ENCODE results near the gene SMIM7. TPM values are rescaled to one million over a fixed set of nuclear protein-coding genes. Genes with fewer than 3 reads are reported as not detected.
"Not testable (repeated sequence)": the region's sequence is repeated elsewhere in the genome, so short reads cannot be mapped to it uniquely, and the experiment has no call there.

The SMIM7 gene
- total RNA-seq, 1 donor from 2014 or later = 75.3 TPM

GRCh38 chr19:16654627-16655026 is 5.3 kb downstream of the SMIM7 start:
- Histone ChIP-seq H3K27me3 (ENCODE audit: control insufficient read depth, insufficient read depth, low read length) (no peaks in the 10 kb centered on the region), H3K4me3 (ENCODE audit: low read depth, low read length) (no peak overlapping the region), H3K36me3 (ENCODE audit: control insufficient read depth, insufficient read depth, low read length) (peaks cover 38% of the 10 kb centered on the region)
- no peak for DNase-seq (ENCODE audit: low read depth)
- TF ChIP-seq, protein P1, sequence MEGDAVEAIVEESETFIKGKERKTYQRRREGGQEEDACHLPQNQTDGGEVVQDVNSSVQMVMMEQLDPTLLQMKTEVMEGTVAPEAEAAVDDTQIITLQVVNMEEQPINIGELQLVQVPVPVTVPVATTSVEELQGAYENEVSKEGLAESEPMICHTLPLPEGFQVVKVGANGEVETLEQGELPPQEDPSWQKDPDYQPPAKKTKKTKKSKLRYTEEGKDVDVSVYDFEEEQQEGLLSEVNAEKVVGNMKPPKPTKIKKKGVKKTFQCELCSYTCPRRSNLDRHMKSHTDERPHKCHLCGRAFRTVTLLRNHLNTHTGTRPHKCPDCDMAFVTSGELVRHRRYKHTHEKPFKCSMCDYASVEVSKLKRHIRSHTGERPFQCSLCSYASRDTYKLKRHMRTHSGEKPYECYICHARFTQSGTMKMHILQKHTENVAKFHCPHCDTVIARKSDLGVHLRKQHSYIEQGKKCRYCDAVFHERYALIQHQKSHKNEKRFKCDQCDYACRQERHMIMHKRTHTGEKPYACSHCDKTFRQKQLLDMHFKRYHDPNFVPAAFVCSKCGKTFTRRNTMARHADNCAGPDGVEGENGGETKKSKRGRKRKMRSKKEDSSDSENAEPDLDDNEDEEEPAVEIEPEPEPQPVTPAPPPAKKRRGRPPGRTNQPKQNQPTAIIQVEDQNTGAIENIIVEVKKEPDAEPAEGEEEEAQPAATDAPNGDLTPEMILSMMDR (IDR thresholded peaks at IDR 0.05; ENCODE audit: insufficient read depth, low read length, severe bottlenecking) = no peak
- FAIRE-seq = no peak

- FAIRE-seq (no peak), DNase-seq (ENCODE audit: low read depth) (no peak)
- Histone ChIP-seq H3K27me3 (ENCODE audit: control insufficient read depth, insufficient read depth, low read length) (no peaks in the 10 kb centered on the region), H3K4me3 (ENCODE audit: low read depth, low read length) (no peak overlapping the region), H3K36me3 (ENCODE audit: control insufficient read depth, insufficient read depth, low read length) (peaks cover 38% of the 10 kb centered on the region)
- TF ChIP-seq, protein P1 (IDR thresholded peaks at IDR 0.05; ENCODE audit: insufficient read depth, low read length, severe bottlenecking) = no peak
Measured at GRCh38 chr19:16654140-16654539, 5.8 kb downstream of the SMIM7 start.

DNA sequence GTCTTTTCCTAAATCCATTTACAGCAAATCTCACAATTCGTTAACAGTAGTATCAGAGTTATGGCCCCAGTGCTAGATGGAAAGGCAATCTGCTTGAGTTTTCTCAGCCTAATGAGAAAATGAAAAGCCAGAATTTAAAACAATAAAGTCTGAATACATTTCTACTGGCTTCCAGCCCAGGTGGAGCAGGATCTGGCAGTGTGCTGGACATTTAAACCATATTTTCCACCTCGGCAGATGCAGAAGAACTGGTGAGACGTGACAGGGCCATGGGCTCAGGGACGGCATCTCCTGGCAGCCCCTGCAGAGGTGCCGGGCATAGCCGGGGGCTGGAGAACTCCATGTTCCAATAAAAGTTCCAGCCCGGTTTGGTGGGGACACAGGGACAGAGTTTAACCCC is 7.1 kb downstream of the SMIM7 start:
- TF ChIP-seq, protein P1 (IDR thresholded peaks at IDR 0.05; ENCODE audit: insufficient read depth, low read length, severe bottlenecking) = no peak
- FAIRE-seq (no peak), DNase-seq (ENCODE audit: low read depth) (no peak)
- peaks cover 35% of the 10 kb centered on the region for H3K36me3 ChIP-seq (ENCODE audit: control insufficient read depth, insufficient read depth, low read length)
- H3K4me3 ChIP-seq (ENCODE audit: low read depth, low read length) = no peak overlapping the region
- H3K27me3 ChIP-seq (ENCODE audit: control insufficient read depth, insufficient read depth, low read length) = no peaks in the 10 kb centered on the region

GRCh38 chr19:16651421-16652188 is 8.3 kb downstream of the SMIM7 start:
- H3K4me3 ChIP-seq (ENCODE audit: low read depth, low read length); H3K27me3 ChIP-seq (ENCODE audit: control insufficient read depth, insufficient read depth, low read length); FAIRE-seq; DNase-seq (ENCODE audit: low read depth): not testable (repeated sequence)
- H3K36me3 ChIP-seq (ENCODE audit: control insufficient read depth, insufficient read depth, low read length) = peaks cover 34% of the 10 kb centered on the region

GRCh38 chr19:16650821-16651220 is 9.1 kb downstream of the SMIM7 start:
- FAIRE-seq = no peak

GRCh38 chr19:16649734-16650133 is 10.2 kb downstream of the SMIM7 start:
- TF ChIP-seq, protein P1 (IDR thresholded peaks at IDR 0.05; ENCODE audit: insufficient read depth, low read length, severe bottlenecking) = no peak
- Histone ChIP-seq H3K27me3 (ENCODE audit: control insufficient read depth, insufficient read depth, low read length) (no peaks in the 10 kb centered on the region), H3K4me3 (ENCODE audit: low read depth, low read length) (no peak overlapping the region), H3K36me3 (ENCODE audit: control insufficient read depth, insufficient read depth, low read length) (peaks cover 35% of the 10 kb centered on the region)
- DNase-seq (ENCODE audit: low read depth) (no peak), FAIRE-seq (no peak)

More at GRCh38 chr19:16650821-16651220, 9.1 kb downstream of the SMIM7 start:
- H3K27me3 ChIP-seq (ENCODE audit: control insufficient read depth, insufficient read depth, low read length) = no peaks in the 10 kb centered on the region
- peaks cover 35% of the 10 kb centered on the region for H3K36me3 ChIP-seq (ENCODE audit: control insufficient read depth, insufficient read depth, low read length)
- TF ChIP-seq, protein P1 (IDR thresholded peaks at IDR 0.05; ENCODE audit: insufficient read depth, low read length, severe bottlenecking) = no peak
- no peak for DNase-seq (ENCODE audit: low read depth)
- H3K4me3 ChIP-seq (ENCODE audit: low read depth, low read length) = no peak overlapping the region

Measured in bronchial epithelial cell (primary cell).